HG03066 (cell line): Measurements from ENCODE around the gene ECEL1.
"Not testable (repeated sequence)": the region's sequence is repeated elsewhere in the genome, so short reads cannot be mapped to it uniquely, and the experiment has no call there.

Experiments used
- ATAC-seq: cut with Tn5 transposase; IDR thresholded peaks from one replicate; pipeline ENCODE4 v1.9.1; 2021; ENCODE audit warnings: low read depth; ENCODE audit not compliant: unreplicated experiment

ECEL1 gene

DNA sequence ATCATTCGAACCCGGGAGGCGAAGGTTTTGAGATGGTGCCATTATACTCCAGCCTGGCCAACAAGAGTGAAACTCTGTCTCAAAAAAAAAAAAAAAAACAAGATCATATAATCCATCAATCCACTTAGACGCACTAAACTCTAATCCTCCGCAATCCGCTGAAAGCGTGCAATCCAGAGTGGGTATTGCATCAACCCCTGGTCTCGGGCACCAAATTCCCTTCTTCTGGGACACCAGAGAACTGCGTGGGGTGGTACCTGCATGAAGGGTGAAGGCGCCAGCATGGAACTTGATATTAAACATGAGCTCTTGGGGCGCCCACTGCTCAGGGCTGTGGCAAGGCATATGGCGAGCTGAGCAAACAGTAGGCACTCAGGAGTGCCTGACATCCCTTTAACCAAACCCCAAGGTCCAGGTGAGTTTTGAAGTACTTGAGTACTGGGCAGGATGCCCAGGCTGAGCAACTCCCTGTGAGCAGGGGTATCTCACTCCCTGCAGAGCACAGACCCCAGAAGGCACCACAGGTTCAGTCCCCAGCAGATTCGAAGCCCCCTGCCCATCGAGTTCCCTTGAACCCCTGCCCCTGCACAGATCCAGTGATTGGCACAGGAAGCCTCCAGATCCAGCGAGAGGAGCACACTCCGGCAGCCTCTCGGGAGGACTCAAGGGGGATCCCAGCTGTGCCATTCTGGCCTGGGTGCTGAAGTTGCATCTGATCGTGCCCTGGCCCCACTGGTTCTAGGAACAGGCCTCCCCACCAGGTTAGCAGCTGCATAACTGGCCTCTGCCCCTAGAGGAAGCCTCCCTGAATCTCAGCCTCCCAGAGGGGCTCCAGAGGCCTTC lies 23.7 kb downstream of the ECEL1 start:
- no peak for ATAC-seq

DNA sequence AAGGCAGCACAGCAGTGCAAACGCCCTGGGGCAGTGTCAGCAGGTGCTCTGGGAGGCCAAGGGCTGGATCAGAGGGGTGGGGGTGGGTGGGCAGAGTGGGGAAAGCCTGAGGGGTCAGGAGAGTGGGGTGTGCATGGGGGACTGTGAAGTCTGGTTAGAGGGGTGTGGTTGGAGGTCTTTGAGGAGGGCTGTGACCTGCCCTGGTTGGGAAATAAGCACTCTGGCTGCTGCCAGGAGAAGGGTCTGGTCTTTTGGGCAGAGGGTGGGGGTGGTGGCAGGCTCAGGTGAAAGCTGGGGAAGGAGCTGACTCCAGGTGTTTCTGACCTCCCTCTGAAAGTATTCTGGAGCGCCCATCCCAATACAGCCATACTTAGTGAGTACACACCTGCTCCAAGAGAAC lies 27.5 kb downstream of the ECEL1 start:
- ATAC-seq = no peak

DNA sequence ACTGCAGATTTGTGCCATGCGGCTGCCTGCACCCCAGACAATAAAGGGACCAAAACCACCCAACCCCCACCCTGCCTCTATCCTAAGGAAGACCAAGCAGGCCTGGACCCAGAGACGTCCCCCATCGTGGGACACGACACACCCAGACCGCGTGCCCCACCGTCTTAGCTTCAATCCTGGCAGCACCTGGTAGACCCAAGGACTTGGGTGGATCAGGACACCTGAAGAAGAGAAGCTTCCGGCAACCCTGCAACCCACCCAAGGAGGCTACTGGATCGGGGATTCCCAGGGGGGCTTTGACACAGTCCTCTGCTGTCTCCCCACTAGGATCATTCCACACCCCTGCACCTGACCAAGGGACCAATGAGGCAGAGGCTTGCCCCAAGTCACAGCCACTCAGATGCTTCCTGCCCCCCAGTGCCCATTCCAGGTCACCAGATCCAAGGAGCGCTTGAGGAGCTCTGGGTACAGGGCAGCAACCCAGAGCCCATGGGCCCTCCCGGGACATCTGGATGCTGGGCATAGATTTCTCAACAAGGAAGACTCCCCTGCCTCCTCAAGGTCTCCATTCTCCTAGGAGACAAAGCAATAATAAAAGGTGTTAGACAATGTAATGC lies 28.1 kb downstream of the ECEL1 start:
- no peak for ATAC-seq

DNA sequence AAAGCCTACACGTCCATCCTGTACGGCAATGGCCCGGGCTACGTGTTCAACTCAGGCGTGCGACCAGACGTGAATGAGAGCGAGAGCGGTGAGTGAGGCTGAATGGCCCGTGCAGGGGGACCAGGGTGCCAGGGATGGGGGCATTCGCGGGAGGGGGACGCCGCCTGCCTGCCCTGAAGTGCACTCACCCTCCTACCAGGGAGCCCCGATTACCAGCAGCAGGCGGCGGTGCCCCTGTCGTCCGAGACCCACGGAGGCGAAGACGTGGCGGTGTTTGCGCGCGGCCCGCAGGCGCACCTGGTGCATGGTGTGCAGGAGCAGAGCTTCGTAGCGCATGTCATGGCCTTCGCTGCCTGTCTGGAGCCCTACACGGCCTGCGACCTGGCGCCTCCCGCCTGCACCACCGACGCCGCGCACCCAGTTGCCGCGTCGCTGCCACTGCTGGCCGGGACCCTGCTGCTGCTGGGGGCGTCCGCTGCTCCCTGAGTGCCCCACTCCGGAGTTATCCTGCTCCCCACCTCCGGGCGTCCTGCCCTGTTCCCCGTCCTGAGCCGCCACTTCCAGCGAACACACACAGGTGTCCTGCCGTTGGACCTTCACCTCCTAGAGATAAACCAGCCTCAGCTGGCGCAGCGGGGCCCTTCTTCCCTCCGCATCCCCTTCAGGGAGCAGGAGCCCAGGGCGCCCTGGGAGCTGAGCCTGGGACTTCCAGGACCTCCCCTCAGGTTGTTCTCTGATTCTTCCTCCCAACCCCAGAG lies 28.8 kb downstream of the ECEL1 start:
- no peak for ATAC-seq

DNA sequence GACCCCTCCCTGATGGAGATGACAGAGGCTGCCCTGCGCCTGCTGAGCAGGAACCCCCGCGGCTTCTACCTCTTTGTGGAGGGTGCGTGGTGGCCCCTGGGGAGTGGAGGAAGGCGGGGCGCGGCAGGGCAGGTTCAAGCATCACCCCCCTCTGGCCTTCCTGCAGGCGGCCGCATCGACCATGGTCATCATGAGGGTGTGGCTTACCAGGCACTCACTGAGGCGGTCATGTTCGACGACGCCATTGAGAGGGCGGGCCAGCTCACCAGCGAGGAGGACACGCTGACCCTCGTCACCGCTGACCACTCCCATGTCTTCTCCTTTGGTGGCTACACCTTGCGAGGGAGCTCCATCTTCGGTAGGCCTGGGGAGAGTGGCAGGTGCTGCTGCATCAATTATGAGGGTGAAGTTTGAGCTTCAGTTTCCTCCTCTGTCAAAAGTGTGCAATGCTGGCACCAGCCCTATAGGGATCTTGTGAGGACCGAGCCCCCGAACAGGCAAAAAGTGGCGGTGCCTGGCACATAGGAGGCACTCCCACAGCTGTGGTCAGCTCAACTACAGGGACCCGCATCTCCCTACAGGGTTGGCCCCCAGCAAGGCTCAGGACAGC lies 29.5 kb downstream of the ECEL1 start:
- ATAC-seq = no peak

DNA sequence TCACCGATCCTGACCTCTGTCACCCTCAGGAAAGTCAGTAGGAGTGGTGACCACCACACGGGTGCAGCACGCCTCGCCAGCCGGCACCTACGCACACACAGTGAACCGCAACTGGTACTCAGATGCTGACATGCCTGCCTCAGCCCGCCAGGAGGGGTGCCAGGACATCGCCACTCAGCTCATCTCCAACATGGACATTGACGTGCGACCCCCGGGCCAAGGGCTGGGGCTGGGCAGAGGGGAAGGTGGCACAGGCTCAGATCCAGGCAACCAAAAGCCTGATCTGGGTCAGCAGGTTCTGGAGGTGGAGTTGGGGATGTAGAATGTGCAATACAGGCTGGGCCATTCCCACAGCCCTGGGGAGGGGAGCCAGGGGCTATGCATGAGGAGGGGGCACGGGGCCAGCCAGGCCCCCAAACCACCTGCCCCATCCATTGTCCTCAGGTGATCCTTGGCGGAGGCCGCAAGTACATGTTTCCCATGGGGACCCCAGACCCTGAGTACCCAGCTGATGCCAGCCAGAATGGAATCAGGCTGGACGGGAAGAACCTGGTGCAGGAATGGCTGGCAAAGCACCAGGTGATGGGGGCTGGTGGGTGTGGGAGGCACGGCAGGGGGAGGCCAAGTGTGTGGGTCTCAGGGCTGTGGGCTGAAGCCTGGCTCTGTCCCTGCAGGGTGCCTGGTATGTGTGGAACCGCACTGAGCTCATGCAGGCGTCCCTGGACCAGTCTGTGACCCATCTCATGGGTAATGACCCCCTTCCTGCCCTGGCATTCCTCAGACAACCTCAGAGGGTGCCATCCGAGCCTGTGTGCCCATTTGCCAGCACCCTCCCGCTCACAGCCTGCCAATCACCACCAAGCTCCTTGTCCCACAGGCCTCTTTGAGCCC lies 30.3 kb downstream of the ECEL1 start:
- ATAC-seq = no peak

DNA sequence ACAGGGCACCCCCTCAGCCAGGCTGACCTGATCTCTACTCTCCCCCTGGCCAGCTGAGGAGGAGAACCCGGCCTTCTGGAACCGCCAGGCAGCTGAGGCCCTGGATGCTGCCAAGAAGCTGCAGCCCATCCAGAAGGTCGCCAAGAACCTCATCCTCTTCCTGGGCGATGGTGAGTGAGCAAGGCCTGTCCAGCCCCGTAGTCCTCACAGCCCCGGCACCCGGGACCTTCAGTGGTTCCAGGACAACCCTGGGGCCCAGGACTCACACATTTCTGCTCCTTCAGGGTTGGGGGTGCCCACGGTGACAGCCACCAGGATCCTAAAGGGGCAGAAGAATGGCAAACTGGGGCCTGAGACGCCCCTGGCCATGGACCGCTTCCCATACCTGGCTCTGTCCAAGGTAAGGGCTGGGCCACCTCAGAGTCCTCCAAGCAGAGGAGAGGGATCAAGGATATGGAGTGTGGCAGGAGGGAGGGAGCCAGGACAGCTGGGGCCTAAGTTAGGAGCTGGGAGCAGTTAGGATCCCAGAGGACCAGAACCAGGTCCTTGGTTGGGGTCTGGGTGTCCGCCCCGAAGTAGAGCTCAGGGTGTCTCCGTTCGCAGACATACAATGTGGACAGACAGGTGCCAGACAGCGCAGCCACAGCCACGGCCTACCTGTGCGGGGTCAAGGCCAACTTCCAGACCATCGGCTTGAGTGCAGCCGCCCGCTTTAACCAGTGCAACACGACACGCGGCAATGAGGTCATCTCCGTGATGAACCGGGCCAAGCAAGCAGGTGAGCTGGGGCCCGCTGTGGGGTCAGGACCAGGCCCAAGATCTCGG lies 31.1 kb downstream of the ECEL1 start:
- ATAC-seq = no peak

DNA sequence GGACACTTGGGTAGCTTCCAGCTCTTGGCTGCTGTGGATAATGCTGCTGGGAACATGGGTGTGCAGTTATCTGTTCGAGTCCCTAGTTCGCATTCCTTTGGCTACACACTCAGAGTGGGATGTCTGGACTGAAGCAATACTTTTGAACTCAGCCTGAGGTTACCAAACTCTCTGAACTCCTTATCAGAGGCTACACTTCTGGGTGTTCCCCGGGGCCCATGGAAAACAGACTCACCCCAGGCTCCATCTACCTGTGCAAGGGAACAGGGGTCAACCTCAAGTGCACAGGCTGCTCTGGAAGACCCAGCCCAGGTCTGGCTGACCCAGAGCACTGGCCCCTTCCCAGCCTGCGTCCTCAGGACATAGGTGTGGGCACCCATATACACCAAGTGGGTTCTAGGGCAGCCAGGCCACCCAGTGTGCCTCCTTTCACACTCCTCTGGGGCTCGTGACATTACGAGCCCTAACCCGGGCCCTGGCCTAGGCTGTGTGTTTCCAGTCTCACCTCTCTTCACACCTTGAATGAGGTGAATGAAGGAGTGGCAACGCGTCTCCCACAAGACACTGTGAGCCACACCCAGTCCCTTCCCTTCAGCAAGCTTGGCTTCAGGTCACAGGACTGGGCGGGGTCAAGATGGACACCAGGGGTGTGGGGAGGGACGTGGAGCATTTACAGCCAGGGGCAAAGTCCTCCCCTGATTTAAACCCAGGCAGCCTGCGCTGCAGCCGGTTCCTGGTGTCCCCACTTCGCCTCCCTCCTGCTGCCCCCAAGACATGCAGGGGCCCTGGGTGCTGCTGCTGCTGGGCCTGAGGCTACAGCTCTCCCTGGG lies 32.0 kb downstream of the ECEL1 start, which contains the start of gene ALPI:
Gene ALPI (plus strand): TSS at position 728 of the 830 bp plus-strand sequence. CDS start 47 bp downstream, at position 775.
- no peak for ATAC-seq

DNA sequence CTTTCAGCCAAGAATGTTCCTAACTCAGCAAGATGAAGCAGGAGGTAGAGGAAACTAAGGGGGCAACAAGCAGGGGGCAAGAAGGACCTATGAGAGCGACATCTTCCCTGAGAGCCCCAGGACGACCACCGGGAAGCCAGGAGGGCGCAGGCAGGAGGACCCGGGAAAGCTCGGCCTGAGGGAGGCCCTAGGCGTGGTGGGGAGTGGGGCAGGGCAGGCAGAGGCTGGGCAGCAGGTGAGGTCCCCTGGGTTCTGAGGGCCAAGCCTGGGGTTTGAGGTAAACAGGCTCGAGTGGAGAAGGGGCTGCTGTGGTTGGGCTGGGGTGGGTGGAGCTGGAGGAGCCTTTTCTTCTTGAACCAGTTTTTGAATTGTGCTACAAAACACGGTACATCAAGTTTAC lies 33.0 kb downstream of the ECEL1 start:
- no peak for ATAC-seq

DNA sequence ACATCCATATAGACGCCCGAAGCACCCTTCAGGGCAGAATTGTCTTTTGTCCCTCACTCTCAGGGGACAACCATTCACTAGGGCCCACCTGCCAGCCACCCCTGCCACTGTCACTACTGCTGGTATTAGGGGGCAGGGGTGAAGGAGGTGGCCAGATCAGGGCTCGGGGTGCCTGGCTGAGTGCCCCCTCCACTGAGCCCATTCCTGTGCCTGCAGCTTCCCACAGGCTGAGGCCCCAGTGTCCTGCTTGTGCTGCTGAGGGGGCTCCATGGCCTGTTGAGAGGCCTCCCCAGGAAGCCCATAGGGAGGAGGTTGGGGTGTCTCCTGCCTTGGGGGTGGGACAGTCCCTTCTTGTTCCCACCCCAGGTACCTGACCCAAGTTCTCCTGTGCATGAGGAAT lies 36.0 kb downstream of the ECEL1 start:
- ATAC-seq = not testable (repeated sequence)

DNA sequence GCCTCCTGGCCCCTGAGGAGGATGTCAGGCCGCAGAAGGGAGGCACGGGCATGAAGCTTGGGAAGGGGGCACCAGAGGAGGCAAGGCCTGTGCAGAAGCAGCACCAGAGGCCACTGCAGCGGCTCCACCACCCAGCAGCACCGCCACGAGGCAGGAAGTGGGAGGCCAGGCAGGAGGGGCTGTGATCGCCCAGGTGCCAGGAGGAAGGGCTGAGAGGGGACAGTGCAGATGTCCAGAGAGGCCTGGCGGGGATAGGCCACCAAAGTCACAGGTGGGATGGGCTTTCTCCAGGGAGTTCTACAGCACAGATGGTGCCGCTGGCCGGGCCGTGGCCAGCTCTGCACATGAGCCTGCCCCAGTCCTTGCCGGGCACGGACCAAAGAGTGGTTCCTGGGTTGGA lies 37.7 kb downstream of the ECEL1 start:
- ATAC-seq = no peak

DNA sequence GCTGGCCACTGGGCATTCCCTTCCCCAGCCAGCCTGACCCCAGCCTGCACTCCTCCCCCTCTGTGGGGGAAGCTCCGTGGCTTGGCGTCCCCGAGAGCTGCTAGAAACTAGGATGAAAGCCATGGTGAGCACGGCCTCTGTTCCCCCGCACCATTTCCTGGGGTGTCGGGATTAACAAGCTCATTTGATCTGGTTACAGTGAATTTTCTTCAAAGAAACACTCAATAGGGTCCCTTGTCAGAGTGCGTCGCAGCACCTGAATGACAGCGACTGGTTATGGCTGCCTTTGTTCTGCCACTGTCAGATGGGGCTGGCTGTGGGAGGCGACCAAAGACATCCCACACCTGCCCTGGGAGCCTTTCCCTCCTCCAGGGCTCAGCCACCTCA lies 39.3 kb downstream of the ECEL1 start:
- no peak for ATAC-seq

DNA sequence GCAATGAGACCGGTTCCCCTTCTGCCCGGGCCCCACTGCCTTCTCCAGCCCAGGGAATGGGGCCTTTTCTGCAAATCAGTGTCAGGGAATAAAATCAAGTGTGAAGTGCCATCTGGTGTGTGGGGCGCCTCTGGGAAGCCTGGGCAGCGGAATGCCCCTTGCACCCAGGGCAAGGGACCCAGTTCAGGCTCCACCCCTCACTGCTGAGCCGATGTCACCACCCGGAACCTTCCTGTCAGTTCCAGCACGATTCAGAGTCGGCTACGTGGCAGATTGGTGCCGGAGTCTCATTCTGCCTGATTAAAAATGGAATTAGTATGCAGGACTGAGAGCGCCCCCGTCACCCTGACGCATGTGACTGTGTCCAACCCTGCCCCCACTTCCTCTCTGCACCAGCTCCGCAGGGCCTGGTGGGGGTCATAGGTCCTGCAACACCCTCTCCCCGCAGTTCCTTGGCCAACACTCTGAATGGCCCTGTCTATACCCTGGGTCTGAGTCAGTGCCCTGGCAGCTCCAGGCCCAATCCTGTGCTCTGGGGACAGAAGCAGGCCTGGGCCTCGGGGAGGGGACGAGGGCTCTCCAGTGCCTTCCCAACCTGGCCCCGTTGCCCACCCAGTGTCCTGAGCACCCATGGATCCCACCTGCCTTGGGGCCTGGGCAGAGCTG lies 39.9 kb downstream of the ECEL1 start:
- ATAC-seq = no peak

DNA sequence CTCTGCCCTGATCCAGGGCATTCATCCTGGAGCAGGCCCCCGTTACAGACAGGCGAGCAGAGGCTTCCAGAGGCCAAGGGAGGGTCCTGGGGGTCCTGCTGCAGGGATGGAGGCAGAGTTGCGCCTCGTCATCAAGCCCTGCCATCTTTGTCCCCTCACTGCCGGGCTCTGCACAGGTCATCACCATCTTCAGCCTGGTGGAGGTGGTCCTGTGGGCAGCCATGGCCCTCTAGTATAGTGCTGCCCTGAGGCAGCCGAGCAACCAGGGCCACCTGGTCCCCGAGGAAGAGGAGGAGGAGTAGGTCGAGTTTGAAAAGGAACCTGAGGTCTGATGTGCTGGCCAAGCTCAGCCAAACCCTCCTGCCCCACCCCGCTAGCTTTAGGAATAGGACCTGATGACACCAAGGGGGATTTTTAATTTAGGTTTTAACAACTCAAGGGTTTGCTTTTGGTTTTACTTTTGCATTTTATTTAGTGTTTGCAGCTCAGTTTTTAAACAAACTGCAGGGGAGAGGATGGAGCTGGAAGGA lies 40.5 kb downstream of the ECEL1 start:
- no peak for ATAC-seq

DNA sequence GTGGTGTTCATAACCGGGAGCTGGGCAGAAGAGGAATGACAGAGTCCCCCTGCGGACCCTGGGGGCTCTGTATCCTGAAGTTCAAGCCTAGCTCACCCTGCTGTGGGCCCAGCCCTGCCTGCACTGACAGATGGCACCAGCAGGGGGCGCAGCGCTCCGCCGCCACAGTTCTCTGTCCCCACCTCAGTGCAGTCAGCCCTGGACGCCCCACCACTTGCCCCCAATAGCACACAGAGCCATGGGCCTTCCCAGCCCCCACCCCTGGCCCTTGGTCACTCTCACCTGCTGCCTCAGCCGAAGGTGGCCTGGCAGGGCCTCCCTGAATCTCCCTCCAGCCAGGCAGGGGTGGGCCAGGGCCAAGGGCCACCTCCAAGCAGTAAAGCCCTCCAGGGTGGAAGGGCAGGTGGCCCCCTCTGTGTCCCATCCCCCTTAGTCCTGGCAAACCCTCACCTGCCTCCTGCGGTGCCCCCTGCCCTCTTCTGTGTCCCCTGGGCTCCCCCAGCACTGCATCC lies 41.3 kb downstream of the ECEL1 start:
- not testable (repeated sequence) for ATAC-seq

DNA sequence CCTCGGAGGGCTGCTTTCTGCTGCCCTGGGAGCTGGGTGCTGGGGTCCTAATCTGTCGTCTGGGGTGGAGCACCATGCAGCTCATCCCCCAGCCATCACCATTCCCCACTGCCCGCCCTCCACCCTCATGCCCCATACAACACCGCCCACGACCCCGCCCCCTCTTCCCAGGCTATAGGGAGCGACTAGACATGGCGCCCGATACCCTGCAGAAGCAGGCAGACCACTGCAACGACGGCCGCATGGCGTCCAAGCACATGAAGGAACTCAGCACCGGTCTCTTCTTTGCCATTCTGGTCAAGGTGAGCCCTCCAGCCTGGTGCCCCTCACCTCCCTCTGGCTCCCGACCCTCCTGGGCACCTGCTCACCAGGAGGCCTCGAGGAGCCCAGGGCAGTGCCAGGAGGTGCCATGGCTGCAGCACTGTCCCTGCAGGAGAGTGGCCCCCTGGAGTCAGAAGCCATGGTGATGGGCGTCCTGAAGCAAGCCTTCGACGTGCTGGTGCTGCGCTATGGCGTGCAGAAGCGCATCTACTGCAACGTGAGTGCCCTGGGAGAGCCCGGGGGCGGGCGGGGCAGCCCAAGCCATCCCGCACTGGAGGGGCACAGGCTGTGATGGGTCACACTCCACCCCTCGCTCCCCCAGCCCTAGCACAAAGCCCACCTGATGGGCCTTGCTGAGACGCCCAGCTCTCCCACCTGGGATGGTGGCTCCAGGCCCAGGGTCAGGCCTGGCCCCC lies 42.3 kb downstream of the ECEL1 start:
- ATAC-seq = not testable (repeated sequence)
